IMR-90 (cell line): ENCODE measurements around the gene PSAP. TPM values are rescaled to one million over a fixed set of nuclear protein-coding genes. Genes with fewer than 3 reads are reported as not detected.

Experiments
- ATAC-seq: fragments of 200-7000 bp; cut with Tn5 transposase; 2 replicates; pipeline ENCODE4 v1.9.1; 2020; ENCODE audit warnings: low read depth, mild to moderate bottlenecking, moderate library complexity
- BruUV-seq: library from RNA; stranded (reverse); fragments of 400-500 nt; replicated peaks from 2 replicates; lab custom pipeline; 2021; lab: Mats Ljungman, UMichigan
- CTCF ChIA-PET: fragments of 300-600 bp; formaldehyde crosslinking; extraction: SDS; loops from one replicate; lab custom pipeline; 2021; ENCODE audit warnings: antibody characterized with exemption; lab: Yijun Ruan, JAX
- POLR2A ChIA-PET: fragments of 300-600 bp; sonication (Branson Sonifier 250); formaldehyde crosslinking; loops from one replicate; lab custom pipeline; 2022; ENCODE audit warnings: antibody characterized with exemption; ENCODE audit not compliant: unreplicated experiment; lab: Charles Lee
- DNase-seq: peaks from one replicate; pipeline ENCODE4 v3.0.0; 2013
- H2AFZ ChIP-seq: replicated peaks from 2 replicates; pipeline ENCODE3; 2013; ENCODE audit warnings: low read length, mild to moderate bottlenecking; ENCODE audit not compliant: poor library complexity
- H2AK5ac ChIP-seq: 2 replicates; pipeline ENCODE4 v1.6.1; 2013; ENCODE audit warnings: low read depth, low read length, inconsistent platforms
- H2AK9ac ChIP-seq: replicated peaks from 2 replicates; pipeline ENCODE3; 2013; ENCODE audit warnings: mild to moderate bottlenecking, low read depth, low read length, moderate library complexity; ENCODE audit not compliant: poor library complexity
- H2BK120ac ChIP-seq: 2 replicates; pipeline ENCODE4 v1.6.1; 2013; ENCODE audit warnings: low read depth, low read length, inconsistent platforms
- H2BK15ac ChIP-seq: 3 replicates; pipeline ENCODE4 v1.6.1; 2013; ENCODE audit warnings: low read depth, low read length, inconsistent platforms
- H2BK20ac ChIP-seq: 2 replicates; pipeline ENCODE4 v1.6.1; 2013; ENCODE audit warnings: low read depth, mild to moderate bottlenecking, inconsistent platforms, low read length, moderate library complexity
- H2BK5ac ChIP-seq: 2 replicates; pipeline ENCODE4 v1.6.1; 2013; ENCODE audit warnings: mild to moderate bottlenecking, low read depth, low read length, inconsistent platforms; ENCODE audit not compliant: poor library complexity, severe bottlenecking
- H3K14ac ChIP-seq: replicated peaks from 2 replicates; pipeline ENCODE4 v1.6.1; 2013; ENCODE audit warnings: low read depth, low read length, inconsistent platforms
- H3K18ac ChIP-seq: 2 replicates; pipeline ENCODE4 v1.6.1; 2013; ENCODE audit warnings: low read depth, low read length, control low read depth
- H3K23ac ChIP-seq: 2 replicates; pipeline ENCODE4 v1.6.1; 2013; ENCODE audit warnings: low read depth, low read length, inconsistent platforms
- H3K27ac ChIP-seq: 2 replicates; pipeline ENCODE4 v1.5.1; 2013; ENCODE audit warnings: mild to moderate bottlenecking, control low read depth, low read length; ENCODE audit not compliant: insufficient read depth
- H3K27me3 ChIP-seq: 2 replicates; pipeline ENCODE4 v1.6.1; 2013; ENCODE audit warnings: low read length; ENCODE audit not compliant: control insufficient read depth, insufficient read depth
- H3K36me3 ChIP-seq: 2 replicates; pipeline ENCODE4 v1.6.1; 2013; ENCODE audit warnings: low read length, mixed read lengths; ENCODE audit not compliant: control insufficient read depth, insufficient read depth
- H3K4ac ChIP-seq: 2 replicates; pipeline ENCODE4 v1.6.1; 2013; ENCODE audit warnings: low read depth, low read length, inconsistent platforms
- H3K4me1 ChIP-seq: 2 replicates; pipeline ENCODE4 v1.6.1; 2013; ENCODE audit warnings: low read length, mixed read lengths; ENCODE audit not compliant: control insufficient read depth, insufficient read depth
- H3K4me2 ChIP-seq: 2 replicates; pipeline ENCODE4 v1.6.1; 2013; ENCODE audit warnings: low read depth, mild to moderate bottlenecking, control low read depth, low read length, moderate library complexity
- H3K4me3 ChIP-seq: 2 replicates; pipeline ENCODE4 v1.5.1; 2013; ENCODE audit warnings: low read depth, mild to moderate bottlenecking, control low read depth, low read length, moderate library complexity; ENCODE audit not compliant: insufficient read depth
- H3K56ac ChIP-seq: 2 replicates; pipeline ENCODE4 v1.6.1; 2013; ENCODE audit warnings: low read length, inconsistent platforms; ENCODE audit not compliant: insufficient read depth; ENCODE audit errors: extremely low read depth
- H3K79me1 ChIP-seq, 2 experiments: 2 replicates each; pipeline ENCODE4 v1.6.1; 2013; ENCODE audit warnings: low read length in 2 of 2, inconsistent platforms in 1 of 2, low read depth in 1 of 2
- H3K9ac ChIP-seq: 2 replicates; pipeline ENCODE4 v1.6.1; 2013; ENCODE audit warnings: low read depth, low read length, control low read depth
- H3K9me1 ChIP-seq: 2 replicates; pipeline ENCODE4 v1.6.1; 2013; ENCODE audit warnings: low read length, inconsistent platforms; ENCODE audit not compliant: insufficient read depth
- H3K9me3 ChIP-seq: 2 replicates; pipeline ENCODE4 v1.6.1; 2013; ENCODE audit warnings: low read length; ENCODE audit not compliant: control insufficient read depth, insufficient read depth
- H4K20me1 ChIP-seq: 2 replicates; pipeline ENCODE4 v1.6.1; 2013; ENCODE audit warnings: low read length, inconsistent platforms; ENCODE audit not compliant: insufficient read depth
- H4K5ac ChIP-seq: 2 replicates; pipeline ENCODE4 v1.6.1; 2013; ENCODE audit warnings: mild to moderate bottlenecking, low read depth, low read length, control low read depth
- H4K8ac ChIP-seq, 2 experiments: 2 replicates each; pipeline ENCODE4 v1.6.1; 2013; ENCODE audit warnings: low read depth in 2 of 2, low read length in 2 of 2, control low read depth in 1 of 2, inconsistent platforms in 1 of 2
- H4K91ac ChIP-seq: 2 replicates; pipeline ENCODE4 v1.6.1; 2013; ENCODE audit warnings: low read depth, low read length, inconsistent platforms; ENCODE audit not compliant: insufficient read depth
- CEBPB ChIP-seq: IDR thresholded peaks from 2 replicates; pipeline ENCODE4 v1.6.1; 2012; ENCODE audit warnings: low read depth, low read length, improper control_type of control experiment
- CHD1 ChIP-seq: IDR thresholded peaks from 2 replicates; pipeline ENCODE4 v1.6.1; 2012; ENCODE audit warnings: low read depth, low read length, improper control_type of control experiment
- ELK1 ChIP-seq: fragments of 150-350 bp; IDR thresholded peaks from 2 replicates; pipeline ENCODE4 v1.6.1; 2016; ENCODE audit warnings: low read depth, mild to moderate bottlenecking, low read length, moderate library complexity, borderline replicate concordance
- FOS ChIP-seq: fragments of 150-350 bp; IDR thresholded peaks from 2 replicates; pipeline ENCODE4 v1.6.1; 2016; ENCODE audit warnings: low read depth, low read length
- NFE2L2 ChIP-seq: fragments of 150-350 bp; IDR thresholded peaks from 2 replicates; pipeline ENCODE4 v1.6.1; 2016; ENCODE audit warnings: low read depth, mild to moderate bottlenecking, low read length
- RCOR1 ChIP-seq: IDR thresholded peaks from 2 replicates; pipeline ENCODE4 v1.6.1; 2012; ENCODE audit warnings: mild to moderate bottlenecking, low read length, improper control_type of control experiment; ENCODE audit not compliant: insufficient replicate concordance
- SMC3 ChIP-seq: fragments of 150-350 bp; IDR thresholded peaks from 2 replicates; pipeline ENCODE4 v1.6.1; 2016; ENCODE audit warnings: low read depth, mild to moderate bottlenecking, antibody characterized with exemption, low read length, moderate library complexity
- USF2 ChIP-seq: fragments of 150-350 bp; IDR thresholded peaks from 2 replicates; pipeline ENCODE4 v1.6.1; 2017; ENCODE audit warnings: mild to moderate bottlenecking, antibody characterized with exemption, low read length, low read depth
- WGBS, 2 experiments: methylation state at CpG; one replicate each; pipeline versions ENCODE4 v1.1.5 to v1.1.7; 2013; ENCODE audit warnings: missing lambda C conversion rate in 2 of 2; ENCODE audit not compliant: insufficient read length in 1 of 2; ENCODE audit errors: extremely low coverage in 2 of 2; 5-methylcytosine and 5-hydroxymethylcytosine counted together
- dilution Hi-C: fragments of 300-500 bp; cut with HindIII; formaldehyde crosslinking; loops from one replicate; pipeline ENCODE4 v1.14.3; 2018; ENCODE audit warnings: low sequenced_read_pairs; ENCODE audit not compliant: unreplicated experiment
- in situ Hi-C: fragments of 300-500 bp; cut with MboI; formaldehyde crosslinking; loops from 3 replicates; pipeline ENCODE4 v1.14.3; 2019; ENCODE audit warnings: low sequenced_read_pairs, inconsistent platforms, mixed read lengths
- intact Hi-C: fragments of 100-400 bp; cut with micrococcal nuclease; formaldehyde crosslinking; loops from 2 replicates; pipeline ENCODE4 v1.10.0; 2022
- polyA plus RNA-seq, 3 experiments: library from polyadenylated mRNA; depleted of rRNA; stranded (reverse); fragments of >200 nt; gene quantifications; 2 replicates each; pipeline ENCODE4 v1.2.3, GENCODE V29; 2012; ENCODE audit warnings: low replicate concordance in 1 of 3
- total RNA-seq: library from RNA; depleted of rRNA; stranded (reverse); fragments of >200 nt; gene quantifications from 2 replicates; pipeline ENCODE4 v1.2.3, GENCODE V29; 2012

PSAP gene
- total and polyA plus RNA-seq, 2 of the 4 experiments (the other 2 are of a cell fraction), result 216 to 876 TPM

GRCh38 chr10:71854031-71854430 is 3.0 kb upstream of the PSAP start:
- 6% methylated on average over 2 of the region's 5 CpGs; no CpG with 5 or more reads in 1 of the 2 experiments for WGBS, 2 experiments
- H3K9ac ChIP-seq, result no peak overlapping the region
- H3K27ac ChIP-seq, result no peak overlapping the region
- CTCF ChIA-PET, result no interaction called here
- H3K14ac ChIP-seq, result no peak overlapping the region
- no peak overlapping the region for H3K23ac ChIP-seq
- in situ Hi-C loops, result no loop called here
- H3K9me1 ChIP-seq, result no peaks in the 10 kb centered on the region
- no peak overlapping the region for H4K8ac ChIP-seq
- H3K4me1 ChIP-seq, result peaks cover 4% of the 10 kb centered on the region; the same call in 1 of the 2 replicates
- peaks cover 3 to 20% of the 10 kb centered on the region in 2 experiments for H3K79me1 ChIP-seq
- DNase-seq (peak; percentile 63), ATAC-seq (no peak)
- H3K27me3 ChIP-seq, result no peaks in the 10 kb centered on the region
- POLR2A ChIA-PET, result no interaction called here
- H2AK5ac ChIP-seq, result no peak overlapping the region
- no peak overlapping the region for H3K4me2 ChIP-seq
- H4K20me1 ChIP-seq, result peaks cover 13% of the 10 kb centered on the region
- H3K9me3 ChIP-seq, result no peaks in the 10 kb centered on the region
- H3K18ac ChIP-seq, result no peak overlapping the region
- H3K36me3 ChIP-seq, result no peaks in the 10 kb centered on the region
- intact Hi-C loops, result no loop called here
- no peak overlapping the region for H2AK9ac ChIP-seq
- H4K5ac ChIP-seq, result no peak overlapping the region
- no peak overlapping the region for H4K91ac ChIP-seq
- no peak overlapping the region for H3K4ac ChIP-seq
- H2BK15ac ChIP-seq, result no peak overlapping the region
- dilution Hi-C loops, result no loop called here
- H2BK20ac ChIP-seq, result no peak overlapping the region
- no peak overlapping the region for H3K4me3 ChIP-seq
- no peak overlapping the region for H3K56ac ChIP-seq
- H2BK5ac ChIP-seq, result no peak overlapping the region
- no peak for TF ChIP-seq SMC3
- TF ChIP-seq NFE2L2, result no peak
- no peak for TF ChIP-seq CEBPB
- TF ChIP-seq FOS, result no peak
- TF ChIP-seq RCOR1, result no peak
- no peak for TF ChIP-seq USF2
- TF ChIP-seq CHD1, result no peak
- TF ChIP-seq ELK1, result no peak
- no peak overlapping the region for H2AFZ ChIP-seq
- no TSS peak for BruUV-seq
- H2BK120ac ChIP-seq, result peak overlapping the region; percentile 39; the same call in 1 of the 2 replicates
